GM12801 (cell line): ENCODE measurements around the gene PAM.

ENCODE experiments used
- CTCF ChIP-seq: IDR thresholded peaks from one replicate; pipeline ENCODE4 v1.5.1; 2011; ENCODE audit warnings: control low read depth; ENCODE audit not compliant: insufficient read length; ENCODE audit errors: extremely low read depth

PAM gene

GRCh38 chr5:102969641-102970040, 214.5 kb downstream of the PAM start:
- TF ChIP-seq CTCF: no peak

DNA sequence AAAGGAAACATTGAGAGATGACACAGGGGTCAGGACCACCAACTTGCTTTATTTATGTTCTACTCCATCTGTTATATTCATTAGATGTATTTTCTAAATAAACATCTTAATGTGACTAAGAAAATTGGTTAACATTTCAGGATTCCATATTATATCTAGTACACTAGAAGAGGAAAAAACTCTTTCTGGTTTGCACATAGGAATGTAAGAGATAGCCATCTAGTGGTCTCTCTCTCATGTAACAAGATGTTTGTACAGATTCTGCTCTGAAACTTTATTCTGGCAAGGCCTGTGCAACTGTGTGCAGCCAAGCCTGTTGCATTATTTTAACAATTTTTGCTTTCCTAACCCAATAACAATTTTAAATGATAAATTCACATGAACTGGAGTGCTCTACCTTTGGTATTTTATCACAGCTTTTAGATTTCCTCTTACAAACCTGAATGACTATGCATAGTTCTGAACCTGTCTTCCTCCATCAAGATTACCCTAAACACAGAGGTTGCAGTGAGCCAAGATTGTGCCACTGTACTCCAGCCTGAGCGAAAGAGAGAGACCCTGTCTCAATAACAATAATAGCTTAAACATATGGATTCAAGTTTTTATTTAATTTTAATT, 216.7 kb downstream of the PAM start:
- no peak for TF ChIP-seq CTCF

- no peak for TF ChIP-seq CTCF
Measured at GRCh38 chr5:102974177-102974576, 219.1 kb downstream of the PAM start.

GRCh38 chr5:102975045-102975444, 219.9 kb downstream of the PAM start:
- no peak for TF ChIP-seq CTCF

DNA sequence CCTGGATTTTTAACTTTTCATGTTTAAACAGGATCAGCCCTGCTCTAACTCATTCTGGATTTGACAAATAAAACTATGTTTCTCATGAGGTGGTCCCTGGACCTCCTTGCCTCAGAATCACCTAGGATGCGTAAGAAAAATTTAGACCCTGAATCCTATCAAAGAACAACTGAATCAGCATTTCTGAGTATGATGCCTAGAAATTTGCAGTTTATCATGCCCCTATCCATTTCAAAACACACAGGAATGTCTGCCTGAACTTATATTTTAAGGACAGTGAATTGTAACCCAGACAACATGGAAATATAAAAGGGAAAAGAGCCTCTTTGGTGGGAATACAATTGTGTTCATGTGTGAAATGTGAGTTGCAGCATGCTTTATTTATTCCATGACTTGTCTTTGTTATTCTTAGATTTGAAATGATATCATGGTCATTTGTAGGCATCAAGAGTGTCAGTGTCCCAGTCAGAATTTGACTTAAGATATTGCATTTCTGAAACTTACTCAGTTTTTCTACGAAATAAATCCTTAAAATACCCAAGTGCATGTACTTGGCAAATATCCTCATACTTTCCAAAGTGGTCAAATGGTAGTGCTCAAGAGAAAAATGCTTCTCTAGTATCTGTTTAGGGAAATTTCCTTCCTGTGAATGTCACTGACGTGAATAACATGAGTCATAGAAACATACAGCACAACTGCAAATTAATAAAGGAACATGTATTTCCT, 220.5 kb downstream of the PAM start:
- TF ChIP-seq CTCF: no peak

DNA sequence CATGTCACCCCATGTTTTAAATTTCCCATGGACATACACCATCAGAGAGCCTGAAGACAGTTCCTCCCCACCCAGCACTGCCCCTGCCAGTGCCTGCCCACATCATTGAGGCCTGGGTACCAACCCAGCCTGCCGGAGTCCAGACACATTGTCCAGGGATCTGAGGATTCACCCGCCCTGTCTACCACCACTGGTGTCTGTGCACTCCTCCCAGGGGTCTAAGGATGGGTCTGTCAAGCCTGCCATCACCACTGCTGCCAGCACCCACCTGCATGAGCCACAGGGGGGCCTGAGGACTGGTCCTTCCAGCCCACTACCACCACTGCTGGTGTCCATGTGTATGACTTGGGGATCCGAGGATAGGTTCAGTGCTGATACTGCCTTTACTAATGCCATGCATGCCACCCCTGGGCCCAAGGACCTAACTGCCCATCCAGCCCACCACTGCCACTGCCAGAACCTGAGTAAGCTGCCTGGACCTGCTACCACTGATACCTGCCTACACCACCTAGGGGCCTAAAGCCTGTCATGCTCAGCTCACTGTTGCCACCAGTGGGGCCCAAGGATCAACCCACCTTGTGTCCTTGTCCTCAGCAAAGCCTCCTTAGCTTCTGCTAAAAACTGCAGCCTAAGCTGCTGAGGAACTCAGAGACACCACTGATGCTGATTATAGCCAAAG, 227.0 kb downstream of the PAM start:
- TF ChIP-seq CTCF: no peak

- TF ChIP-seq CTCF: no peak
Measured at GRCh38 chr5:102986074-102986473, 231.0 kb downstream of the PAM start.
